DMS 273 treated with DMSO at 0.1 percent for 48 hours (cell line): ENCODE results near the gene ATG16L1.

Experiments
- DNase-seq: peaks from one replicate; lab custom pipeline; 2025; lab: John Stamatoyannopoulos, UW

The ATG16L1 gene

DNA sequence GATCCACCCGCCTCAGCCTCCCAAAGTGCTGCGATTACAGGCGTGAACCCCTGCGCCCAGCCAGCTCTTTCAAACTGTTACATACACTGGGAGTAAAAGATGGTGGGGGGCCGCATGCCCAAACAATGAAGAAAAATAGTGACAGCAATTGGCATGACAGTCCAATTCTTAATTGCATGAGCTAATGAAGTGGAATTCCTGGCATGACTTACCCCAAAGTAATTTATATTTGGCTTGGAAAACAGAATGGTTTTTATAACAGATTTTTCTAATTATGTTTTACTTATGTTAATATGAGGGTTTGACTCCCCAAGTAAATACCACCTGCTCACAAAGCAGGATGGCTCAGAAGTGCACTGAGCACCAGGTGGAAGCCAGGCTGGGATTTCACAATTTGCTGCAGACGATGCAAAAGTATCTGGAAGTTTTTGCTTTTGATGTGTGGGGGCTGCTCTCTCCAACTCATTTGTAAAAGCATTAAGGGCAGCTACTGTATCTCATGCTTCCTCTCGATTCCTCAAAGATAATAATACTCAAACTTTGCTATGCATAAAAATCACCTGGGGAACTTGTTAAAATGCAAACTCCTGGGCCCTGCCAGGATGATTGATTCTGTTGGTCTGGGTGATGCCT, 24.0 kb upstream of the ATG16L1 start:
- DNase-seq = no peak

DNA sequence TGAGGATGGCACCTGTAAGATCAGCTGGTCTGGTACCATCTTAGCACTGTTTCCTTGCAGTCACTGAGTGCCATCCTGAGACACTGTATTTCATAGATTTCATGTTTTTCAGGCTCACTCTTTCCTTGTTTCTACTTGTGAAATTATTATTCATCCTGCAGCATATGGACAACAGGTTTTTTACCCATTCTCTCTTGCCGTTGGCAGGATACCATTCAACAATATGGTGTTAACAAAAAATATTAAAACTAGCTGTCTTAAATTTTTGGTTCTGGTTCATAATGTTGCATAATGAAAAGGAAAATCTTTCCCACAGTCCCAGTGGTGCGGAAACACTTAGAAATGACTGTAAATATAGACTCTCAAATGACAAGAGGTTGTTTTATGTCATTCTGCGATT, 23.1 kb upstream of the ATG16L1 start:
- DNase-seq = no peak

DNA sequence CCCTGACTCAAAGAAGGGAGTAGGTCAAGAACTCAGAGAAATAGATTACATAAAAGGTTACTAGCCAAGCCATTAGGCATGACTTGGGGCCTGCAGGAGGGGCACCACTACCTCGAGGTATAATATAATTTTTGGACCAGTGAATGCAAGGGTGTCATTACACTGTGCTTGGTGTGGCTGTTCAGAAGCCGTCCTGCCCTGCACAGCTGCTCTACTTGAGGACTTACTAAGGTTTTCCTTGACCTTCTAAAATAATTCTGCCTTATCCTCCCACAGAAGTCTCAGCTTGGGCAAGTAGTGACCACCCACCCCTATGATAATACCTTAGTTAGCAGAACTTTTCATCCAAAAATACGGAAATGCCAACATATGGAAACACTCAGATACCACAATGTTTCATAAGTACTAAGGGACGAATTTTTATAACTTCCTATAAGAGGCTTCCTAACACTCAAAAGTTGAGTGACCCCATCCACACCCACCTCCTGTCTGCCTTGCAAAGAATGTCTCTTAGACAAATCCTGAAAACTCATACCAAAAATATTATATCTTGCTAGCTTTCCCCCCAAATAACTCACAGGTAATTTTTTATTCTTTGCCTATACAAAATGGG, 17.7 kb upstream of the ATG16L1 start:
- no peak for DNase-seq

DNA sequence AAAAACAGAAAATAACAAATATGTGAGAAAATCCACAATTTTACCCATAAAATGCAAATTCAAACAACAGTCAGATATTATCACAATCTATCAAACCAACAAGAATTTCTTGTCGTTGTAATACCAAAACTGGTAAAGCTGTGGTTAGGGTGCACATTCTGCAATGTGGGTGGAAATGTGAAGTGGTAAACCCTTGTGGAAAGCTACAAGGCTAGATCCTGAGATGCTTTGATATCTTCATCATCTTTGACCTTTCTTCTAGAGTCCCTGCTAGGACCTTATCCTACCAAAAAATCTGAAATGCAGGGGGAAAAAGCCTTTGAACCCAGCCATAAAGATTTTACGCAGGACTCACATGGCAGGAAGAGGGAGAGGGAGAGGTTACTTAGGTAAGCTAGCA, 17.2 kb upstream of the ATG16L1 start:
- no peak for DNase-seq

DNA sequence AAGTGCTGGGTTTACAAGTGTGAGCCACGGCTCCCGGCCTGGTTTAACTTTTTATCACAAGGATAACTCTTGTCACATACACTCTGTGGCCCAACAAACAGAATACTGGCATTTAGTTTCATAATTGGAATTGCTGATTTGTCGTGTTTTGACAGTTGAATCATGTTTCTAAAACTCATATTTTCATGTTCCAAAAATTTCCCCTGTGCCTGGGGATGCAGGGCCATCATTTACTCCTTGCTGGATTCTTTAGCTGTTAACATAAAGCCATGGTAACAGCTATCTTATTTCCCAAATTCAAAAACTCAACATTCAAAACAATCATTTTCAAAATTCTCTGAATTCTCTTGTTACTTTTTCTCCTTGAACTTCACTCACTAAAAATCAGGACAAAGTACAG, 16.5 kb upstream of the ATG16L1 start:
- DNase-seq = no peak

DNA sequence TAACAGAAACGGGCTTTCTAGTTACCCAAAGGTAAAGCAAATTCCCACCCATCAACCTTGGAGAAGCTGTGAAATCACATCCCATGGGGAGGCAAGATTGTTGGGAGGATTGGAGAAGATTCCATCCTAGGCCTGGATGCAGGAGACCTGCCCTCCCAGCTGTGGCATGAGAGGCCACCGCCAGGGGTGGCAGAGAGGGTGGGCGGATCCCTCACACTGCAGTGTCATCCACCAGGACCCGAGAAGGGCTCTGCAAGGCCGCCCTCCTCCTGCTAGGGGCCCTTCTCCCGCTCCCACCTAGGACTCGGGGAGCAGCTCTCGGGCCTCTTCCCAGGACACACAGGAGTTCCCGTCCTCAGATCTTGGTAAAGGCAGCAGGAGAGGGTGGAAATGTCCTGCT, 15.5 kb upstream of the ATG16L1 start:
- no peak for DNase-seq

DNA sequence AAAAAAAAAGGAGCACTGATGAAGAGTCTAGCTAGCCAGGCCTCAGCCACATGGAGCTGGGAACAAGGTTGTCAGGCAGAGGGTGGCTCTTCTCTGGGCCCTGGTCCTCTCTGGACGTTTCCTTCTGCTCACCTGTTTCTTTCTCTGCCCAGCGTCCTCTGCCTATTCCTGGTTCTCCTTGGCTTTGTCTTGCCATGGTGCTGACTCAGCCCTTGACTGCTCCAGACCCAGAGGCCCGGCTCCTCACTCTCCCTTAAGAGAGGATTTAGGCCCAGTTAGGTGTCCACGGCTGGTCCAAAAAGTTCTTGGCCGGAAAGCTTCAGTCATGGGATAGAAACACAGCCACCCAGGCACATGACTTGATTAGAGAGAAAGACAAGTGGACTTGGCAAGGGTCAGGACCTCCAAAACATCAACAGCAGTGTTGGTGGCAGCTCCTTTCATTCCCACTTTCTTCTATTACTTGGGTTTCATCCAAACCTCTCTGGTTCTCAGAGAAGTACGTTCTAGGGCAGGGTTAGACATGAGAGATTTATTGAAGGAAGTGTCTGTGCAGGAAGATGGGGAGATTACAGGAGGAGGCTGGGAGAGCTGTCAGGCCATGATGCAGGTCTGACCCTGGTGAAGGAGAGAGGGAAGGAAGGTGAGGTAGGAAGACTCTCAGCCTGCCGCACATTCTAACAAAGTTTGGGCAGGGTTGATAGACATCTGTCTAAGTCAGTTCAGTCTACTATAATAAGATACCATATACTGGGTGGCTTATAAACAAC, 14.5 kb upstream of the ATG16L1 start:
- no peak for DNase-seq

DNA sequence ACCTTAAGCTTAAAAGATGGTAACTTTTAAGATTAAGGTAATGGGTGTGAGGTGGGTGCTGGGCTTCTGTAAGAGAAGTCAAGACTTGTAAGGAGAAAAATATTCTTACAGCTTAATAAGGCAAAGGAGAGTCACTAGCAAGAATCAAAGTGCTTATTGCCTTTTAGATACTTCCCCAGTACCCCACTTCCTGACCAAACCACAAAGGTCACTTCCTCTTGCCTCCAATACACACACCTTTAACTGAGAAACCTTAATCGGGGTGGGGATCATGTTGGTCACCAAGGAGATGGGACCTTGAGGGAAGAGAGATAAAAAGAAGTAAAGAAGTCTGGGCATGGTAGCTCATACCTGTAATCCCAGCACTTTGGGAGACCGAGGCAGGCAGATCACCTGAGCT, 10.6 kb upstream of the ATG16L1 start:
- no peak for DNase-seq

DNA sequence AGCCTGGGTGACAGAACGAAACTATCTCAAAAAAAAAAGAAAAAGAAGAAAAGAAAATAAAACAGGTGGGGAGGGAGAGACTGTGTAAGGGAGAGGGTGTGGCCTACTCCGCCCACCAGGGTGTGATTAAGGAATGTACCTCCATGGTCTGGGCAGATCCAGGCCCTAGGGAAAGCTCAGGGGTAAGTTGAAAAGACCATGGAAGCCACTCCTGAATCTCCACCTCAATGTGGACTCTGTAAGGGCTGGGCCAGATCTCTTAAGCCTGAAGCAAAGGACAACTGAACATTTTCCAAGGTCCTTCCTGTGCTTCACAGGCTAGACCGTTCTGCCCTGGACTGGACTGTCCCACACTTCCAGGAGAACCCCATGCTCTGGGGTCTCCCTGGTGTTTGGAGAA, 9.7 kb upstream of the ATG16L1 start:
- no peak for DNase-seq

DNA sequence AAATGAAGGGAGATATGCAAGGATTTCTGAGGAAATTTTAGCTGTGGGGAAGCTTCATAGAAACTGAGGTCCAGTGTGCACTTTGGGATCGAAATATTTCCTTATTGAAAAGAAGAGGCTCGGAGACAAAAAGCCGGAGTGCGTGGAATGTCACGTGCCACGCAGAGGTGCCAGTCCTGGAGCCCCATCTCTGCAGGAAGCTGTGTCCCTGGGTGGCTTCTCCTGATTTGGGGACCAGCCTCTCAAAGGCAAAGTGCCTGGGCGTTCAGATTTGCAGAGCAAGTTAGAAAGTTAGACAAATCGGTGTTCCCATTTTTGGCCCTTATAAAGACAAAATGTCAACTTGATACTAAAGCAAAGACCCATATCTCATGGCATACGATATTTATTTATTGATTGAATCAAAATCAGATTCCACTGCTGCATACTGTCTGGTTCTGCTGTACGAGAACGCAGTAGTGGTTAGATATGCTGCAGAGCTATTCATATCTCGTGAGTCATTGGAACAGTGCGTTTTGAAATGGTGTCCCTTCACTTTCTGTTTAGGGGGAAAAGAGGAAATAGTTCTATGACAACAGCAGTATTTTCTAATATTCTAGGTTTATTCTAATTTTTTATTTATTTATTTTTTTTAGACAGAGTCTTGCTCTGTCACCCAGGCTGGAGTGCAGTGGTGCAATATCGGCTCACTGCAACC, 9.1 kb upstream of the ATG16L1 start:
- DNase-seq = no peak

DNA sequence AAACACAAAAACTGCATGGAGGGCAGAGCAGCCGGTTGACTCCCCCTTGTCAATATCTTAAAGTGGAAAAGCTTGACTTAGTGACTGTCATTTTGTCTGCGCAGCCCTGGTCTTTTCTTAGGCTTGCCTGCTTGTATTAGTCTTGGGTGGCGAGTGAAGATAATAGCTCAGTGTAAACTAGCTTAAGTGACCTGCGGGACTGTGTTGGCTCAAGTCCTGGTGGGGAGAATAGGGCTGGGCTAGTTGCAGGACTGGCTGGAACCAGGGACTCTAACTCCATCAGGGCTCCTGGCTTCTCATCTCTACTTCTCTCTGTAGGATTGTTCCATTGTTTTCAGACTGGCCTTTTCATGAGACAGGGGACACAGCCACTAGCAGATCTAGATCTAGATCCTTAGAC, 8.1 kb upstream of the ATG16L1 start:
- no peak for DNase-seq

DNA sequence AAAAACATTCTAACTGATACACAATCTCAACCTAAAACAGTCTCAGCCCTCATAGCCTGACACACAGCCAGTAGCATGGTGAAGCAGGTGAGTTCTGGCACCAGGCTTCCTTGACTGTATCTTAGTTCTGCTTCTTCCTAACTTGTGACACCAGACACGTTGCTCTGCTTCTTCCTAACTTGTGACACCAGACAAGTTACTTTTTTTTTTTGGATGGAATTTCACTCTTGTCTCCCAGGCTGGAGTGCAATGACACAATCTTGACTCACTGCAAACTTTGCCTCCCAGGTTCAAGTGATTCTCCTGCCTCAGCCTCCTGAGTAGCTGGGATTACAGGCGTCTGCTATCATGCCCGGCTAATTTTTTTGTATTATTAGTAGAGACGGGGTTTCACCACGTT, 6.7 kb upstream of the ATG16L1 start:
- no peak for DNase-seq

DNA sequence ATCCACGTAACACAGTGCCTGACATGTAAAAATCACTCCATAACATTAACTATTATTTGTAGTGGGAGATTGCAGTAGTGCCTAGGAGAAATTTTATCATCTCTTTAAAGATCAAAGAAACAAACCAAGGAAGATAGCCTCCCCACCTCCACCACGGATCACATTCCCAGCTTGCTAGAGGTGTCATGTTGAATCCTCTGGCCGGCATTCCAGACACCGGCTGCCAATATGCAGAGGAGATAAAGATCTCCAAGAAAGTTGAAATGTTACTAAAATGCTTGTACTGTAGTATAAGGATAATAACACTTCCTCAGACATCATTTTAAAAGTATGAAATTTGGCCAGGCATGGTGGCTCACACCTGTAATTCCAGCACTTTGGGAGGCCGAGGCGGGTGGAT, 6.1 kb upstream of the ATG16L1 start:
- no peak for DNase-seq

DNA sequence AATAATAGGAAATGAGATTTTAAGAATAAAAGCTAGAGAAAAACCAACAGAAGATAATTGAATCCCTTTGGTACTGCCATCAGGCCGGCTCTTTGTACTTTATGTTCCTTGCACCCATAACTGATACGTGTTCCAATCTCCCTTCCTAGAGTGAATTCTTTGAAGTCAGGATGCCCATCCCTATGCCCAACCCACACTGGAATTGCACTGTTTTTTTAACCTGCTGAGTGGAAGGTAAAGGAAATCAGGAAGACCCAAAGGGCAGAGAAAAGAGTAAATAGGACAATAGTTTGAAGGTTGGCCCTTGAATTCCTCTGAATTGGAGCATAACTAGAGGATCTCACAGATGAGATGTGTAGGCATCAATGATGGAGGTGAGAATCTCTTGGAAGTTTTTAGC, 4.4 kb upstream of the ATG16L1 start:
- DNase-seq = no peak

DNA sequence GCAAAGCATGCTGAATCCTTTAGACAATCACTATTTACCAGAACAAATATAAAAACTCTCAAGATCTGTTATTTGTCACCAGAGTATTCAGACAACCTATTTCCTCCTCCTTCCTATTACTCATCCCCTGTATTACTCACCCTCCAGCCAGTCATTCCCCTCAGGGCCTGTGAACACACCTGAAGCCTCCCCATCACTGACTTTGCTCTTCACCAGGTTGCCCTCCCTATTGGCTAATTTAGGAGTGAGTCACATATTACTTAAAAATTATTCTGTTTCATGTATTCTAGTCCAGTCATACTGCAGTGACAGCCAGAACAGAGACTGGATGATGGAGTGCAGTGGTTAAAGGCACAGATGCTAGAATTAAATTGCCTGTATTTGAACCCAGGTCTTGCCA, 3.7 kb upstream of the ATG16L1 start:
- no peak for DNase-seq

DNA sequence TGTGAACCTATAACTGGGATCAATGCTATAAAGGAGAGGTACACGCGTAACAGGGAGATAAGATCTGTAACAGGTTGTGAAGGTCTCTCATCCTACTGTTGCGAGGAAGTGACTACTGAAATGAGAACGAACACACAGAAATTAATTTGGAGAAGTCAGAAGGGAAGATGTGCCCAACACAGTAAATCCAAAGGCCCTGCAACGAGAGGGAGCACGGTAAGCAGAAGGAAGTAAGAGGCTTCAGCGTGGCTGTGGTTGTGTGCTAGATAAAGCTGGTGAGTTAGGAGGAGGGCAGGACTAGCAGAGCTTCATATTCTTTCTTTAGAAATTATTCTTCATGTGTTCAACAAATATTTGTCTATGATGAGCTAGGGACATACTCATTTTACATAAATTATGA, 2.5 kb upstream of the ATG16L1 start:
- no peak for DNase-seq

DNA sequence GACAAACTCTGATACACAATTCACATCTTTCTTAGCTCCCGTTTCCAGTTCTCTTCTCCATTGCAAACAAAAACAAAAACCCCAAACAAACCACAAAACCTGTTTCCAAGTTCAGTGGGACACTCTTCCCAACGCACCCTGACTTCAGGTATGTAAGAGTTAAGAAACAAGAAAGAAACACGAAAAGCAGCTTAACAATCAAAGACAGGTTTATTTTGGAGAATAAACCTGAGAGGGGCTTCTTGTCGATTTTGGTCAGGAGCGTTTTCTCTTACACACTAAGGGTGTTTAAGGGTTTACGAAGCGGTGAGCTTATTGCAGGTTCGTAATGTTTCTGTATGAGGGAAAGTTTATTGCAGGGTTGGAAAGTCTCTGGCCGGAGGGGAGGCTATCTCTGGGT, 905 bp upstream of the ATG16L1 start:
- DNase-seq = no peak

DNA sequence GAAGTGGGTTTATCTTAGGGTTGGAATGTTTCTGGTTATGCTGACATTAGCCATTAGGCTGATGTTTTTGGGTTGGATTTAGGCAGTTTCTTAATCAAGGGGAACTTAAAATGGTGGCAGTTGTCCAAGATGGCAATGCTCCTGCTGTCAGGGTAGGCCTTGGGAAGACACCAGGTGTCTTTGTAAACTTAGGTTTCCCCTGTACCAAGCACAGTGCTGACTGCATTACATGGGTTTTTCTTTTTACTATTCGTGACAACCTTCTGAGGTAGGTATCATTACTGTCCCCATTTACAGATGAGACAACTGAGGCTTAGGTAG, 528 bp upstream of the ATG16L1 start:
- no peak for DNase-seq

DNA sequence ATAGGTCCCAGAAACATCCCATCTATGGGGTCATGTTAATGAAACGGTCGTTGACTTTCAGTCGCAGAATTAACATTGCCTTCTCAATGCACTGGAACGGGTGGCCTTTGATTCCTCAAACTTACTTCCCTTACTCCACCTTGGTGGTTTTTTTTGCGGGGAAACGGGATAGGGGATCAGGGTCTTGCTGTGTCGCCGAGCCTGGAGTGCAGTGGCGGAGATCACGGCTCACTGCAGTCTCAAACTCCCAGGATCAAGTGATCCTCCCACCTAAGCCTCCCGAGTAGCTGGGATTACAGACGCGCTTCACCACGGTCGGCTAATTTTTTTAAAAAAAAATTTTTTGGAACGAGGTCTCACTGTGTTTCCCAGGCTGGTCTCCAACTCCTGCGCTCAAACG, 754 bp downstream of the ATG16L1 start:
- DNase-seq = no peak

DNA sequence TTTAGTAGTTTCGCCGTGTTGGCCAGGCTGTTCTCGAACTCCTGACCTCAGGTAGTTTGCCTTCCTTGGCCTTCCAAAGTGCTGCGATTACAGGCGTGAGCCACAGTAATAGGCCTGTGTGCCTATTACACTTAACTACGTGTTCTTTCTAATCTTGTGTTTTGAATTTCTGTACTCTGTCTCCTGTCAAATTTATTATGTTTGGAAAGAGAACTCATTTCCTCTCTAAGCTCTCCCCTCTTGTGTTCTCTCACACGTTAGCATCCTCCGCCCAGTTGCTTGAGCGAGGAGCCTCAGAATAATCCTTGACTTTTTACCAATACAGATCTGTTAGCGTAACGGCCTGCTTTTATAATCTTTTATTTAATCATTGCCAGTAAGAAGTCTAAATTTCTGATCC, 3.7 kb downstream of the ATG16L1 start:
- no peak for DNase-seq

DNA sequence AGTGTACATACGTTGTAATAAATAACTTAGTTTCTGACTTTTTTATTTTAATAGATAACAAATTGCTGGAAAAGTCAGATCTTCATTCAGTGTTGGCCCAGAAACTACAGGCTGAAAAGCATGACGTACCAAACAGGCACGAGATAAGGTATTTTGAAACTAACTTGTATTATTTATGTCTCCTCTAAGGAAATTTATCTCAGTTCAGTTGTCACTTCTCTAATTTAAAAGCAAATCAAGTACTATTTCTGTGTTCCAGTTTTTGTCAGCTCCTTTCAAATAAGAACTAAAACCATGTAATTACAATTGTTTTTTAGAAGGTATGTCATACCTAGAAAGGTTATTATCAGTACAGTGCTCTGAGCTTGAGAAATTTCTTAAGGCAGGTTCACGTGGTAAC, 4.6 kb downstream of the ATG16L1 start:
- no peak for DNase-seq

DNA sequence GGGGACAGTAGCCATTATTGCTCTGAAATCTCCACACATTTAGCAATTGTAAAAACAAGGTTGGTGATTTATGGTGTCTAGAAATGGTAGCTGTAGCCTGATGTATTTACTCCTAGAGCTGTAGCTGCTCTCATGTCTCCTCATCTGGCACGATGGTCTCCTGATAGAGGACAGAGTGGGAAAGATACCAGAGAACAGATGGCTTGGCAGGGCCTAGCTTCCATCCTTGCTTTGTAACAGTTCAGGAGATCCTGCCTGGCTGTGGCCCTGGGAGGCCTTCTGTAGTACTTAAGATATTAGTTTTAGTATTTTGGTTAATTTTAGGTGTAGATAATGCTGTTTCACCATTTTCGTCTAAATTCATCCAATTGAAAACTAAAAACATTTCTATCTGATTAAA, 6.7 kb downstream of the ATG16L1 start:
- DNase-seq = no peak

DNA sequence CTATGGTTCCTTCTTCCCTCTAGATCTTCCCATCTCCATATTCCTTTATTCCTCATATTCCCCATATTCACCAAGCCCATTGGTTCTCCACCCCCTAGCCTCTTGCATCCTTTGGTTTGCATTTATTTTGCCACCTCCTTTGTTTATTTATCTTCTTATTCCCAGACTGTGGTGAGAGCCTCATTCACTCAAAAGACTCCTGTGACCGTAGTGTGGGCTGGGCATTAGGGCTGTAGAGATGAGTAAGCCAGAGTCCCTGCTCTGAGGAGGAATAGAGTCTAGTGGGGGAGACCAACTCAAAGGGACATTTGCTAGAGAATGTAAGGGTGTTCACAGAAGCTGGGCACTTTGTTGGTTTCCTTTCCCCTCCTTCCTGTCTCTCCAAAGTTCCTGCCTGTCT, 8.3 kb downstream of the ATG16L1 start:
- DNase-seq = no peak
